K562 (cell line): Measurements from ENCODE around the gene ACSBG1. TPM values are rescaled to one million over a fixed set of nuclear protein-coding genes. Genes with fewer than 3 reads are reported as not detected.
A peak's percentile ranks its signal among the peaks of the same experiment; 100 is the strongest.

Experiments
- BMI1 ChIP-seq: fragments of 150-350 bp; IDR thresholded peaks from 2 replicates; pipeline ENCODE4 v1.6.1; 2014; ENCODE audit warnings: low read length
- BRCA1 ChIP-seq, 2 experiments: fragments of 450-650 bp in 1 of 2; sonication (generic) in 1 of 2; formaldehyde crosslinking in 1 of 2; IDR thresholded peaks; 2 replicates each; pipeline versions ENCODE4 v1.5.0 to v1.6.1; 2017 to 2020; ENCODE audit warnings: mild to moderate bottlenecking in 1 of 2, missing genetic modification reagents in 1 of 2
- CEBPB ChIP-seq: fragments of 450-650 bp; IDR thresholded peaks from 2 replicates; pipeline ENCODE4 v1.6.1; 2016; ENCODE audit warnings: missing genetic modification characterization, missing compliant biosample characterization
- EP300 ChIP-seq: IDR thresholded peaks from 2 replicates; pipeline ENCODE4 v1.6.1; 2012; ENCODE audit warnings: low read length, improper control_type of control experiment
- MCM5 ChIP-seq: fragments of 450-650 bp; IDR thresholded peaks from 2 replicates; pipeline ENCODE4 v1.6.1; 2016; ENCODE audit warnings: low read depth
- NBN ChIP-seq: fragments of 450-650 bp; IDR thresholded peaks from 2 replicates; pipeline ENCODE4 v1.6.1; 2016; ENCODE audit warnings: low read depth, mild to moderate bottlenecking
- OTX1 ChIP-seq: fragments of 450-650 bp; formaldehyde crosslinking; IDR thresholded peaks from 2 replicates; pipeline ENCODE4 v1.4.0; 2022; ENCODE audit warnings: mild to moderate bottlenecking
- PTTG1 ChIP-seq: fragments of 450-650 bp; IDR thresholded peaks from 2 replicates; pipeline ENCODE4 v1.6.1; 2016; ENCODE audit warnings: low read depth, mild to moderate bottlenecking, missing genetic modification characterization, missing compliant biosample characterization
- RNF2 ChIP-seq: sonication (generic); IDR thresholded peaks from 2 replicates; pipeline ENCODE4 v1.6.1; 2016
- SNRNP70 ChIP-seq: fragments of 200-400 bp; formaldehyde crosslinking; optimal IDR thresholded peaks from 2 replicates; pipeline ENCODE3; 2017; ENCODE audit warnings: low read depth, low read length
- SRSF7 ChIP-seq: fragments of 200-400 bp; formaldehyde crosslinking; optimal IDR thresholded peaks from 2 replicates; pipeline ENCODE3; 2017; ENCODE audit warnings: mild to moderate bottlenecking, low read depth, low read length
- ZBTB17 ChIP-seq: fragments of 450-650 bp; formaldehyde crosslinking; IDR thresholded peaks from 2 replicates; pipeline ENCODE4 v1.4.0; 2020; ENCODE audit warnings: mild to moderate bottlenecking
- ZC3H4 ChIP-seq: sonication (generic); formaldehyde crosslinking; IDR thresholded peaks from 2 replicates; pipeline ENCODE4 v1.9.0; 2021; ENCODE audit warnings: missing genetic modification reagents, borderline replicate concordance
- ZNF133 ChIP-seq: fragments of 250-450 bp; sonication (Bioruptor Pico); IDR thresholded peaks from 2 replicates; pipeline ENCODE4 v1.4.0; 2020; ENCODE audit warnings: mild to moderate bottlenecking
- ZNF224 ChIP-seq: sonication (generic); formaldehyde crosslinking; IDR thresholded peaks from 2 replicates; pipeline ENCODE4 v1.8.0; 2022; ENCODE audit warnings: mild to moderate bottlenecking, missing genetic modification reagents
- ZNF589 ChIP-seq: fragments of 200-800 bp; sonication (Bioruptor generic); IDR thresholded peaks from 2 replicates; pipeline ENCODE4 v1.6.1; 2016; ENCODE audit warnings: low read depth, missing genetic modification characterization, missing compliant biosample characterization
- polyA plus RNA-seq, 8 experiments: library from polyadenylated mRNA; depleted of rRNA in 4 of 8; stranded (reverse) in 5 of 8; unstranded in 3 of 8; fragments of >200 nt; fragmentation: Nextera tagmentation in 2 of 8; fragmentation: Illumina TruSeq in 1 of 8; extraction: Ambion mirVana in 2 of 8; extraction: Trizol in 1 of 8; gene quantifications; 2 replicates each; pipeline versions ENCODE4 v1.2.1 to v1.2.3, GENCODE V29; 2011 to 2014; ENCODE audit warnings: inconsistent platforms in 1 of 8, missing spikeins in 1 of 8
- total RNA-seq, 7 experiments: library from RNA; depleted of rRNA in 6 of 7; stranded (reverse); fragments of >200 nt in 6 of 7; fragmentation: Illumina TruSeq in 2 of 7; extraction: Trizol in 2 of 7; gene quantifications; 2 replicates each; pipeline versions ENCODE4 v1.2.1 to v1.2.3, GENCODE V29; 2011 to 2021; ENCODE audit warnings: low replicate concordance in 1 of 7
- TF ChIP-seq, protein P1 (sequence below): sonication (generic); formaldehyde crosslinking; IDR thresholded peaks from 2 replicates; pipeline ENCODE4 v1.5.0; 2020; ENCODE audit warnings: missing genetic modification reagents
- TF ChIP-seq, protein P2 (sequence below): fragments of 250-450 bp; sonication (Bioruptor Pico); IDR thresholded peaks from 2 replicates; pipeline ENCODE4 v1.8.0; 2022; ENCODE audit warnings: moderate library complexity, mild to moderate bottlenecking, inconsistent platforms
- TF ChIP-seq, protein P3 (sequence below): fragments of 450-650 bp; IDR thresholded peaks from 2 replicates; pipeline ENCODE4 v1.6.1; 2016; ENCODE audit warnings: missing biosample characterization, missing genetic modification characterization
- TF ChIP-seq, protein P4 (sequence below): IDR thresholded peaks from 2 replicates; pipeline ENCODE4 v1.6.1; 2011; ENCODE audit warnings: borderline replicate concordance, low read depth, mild to moderate bottlenecking, moderate library complexity, low read length; ENCODE audit not compliant: insufficient read depth, poor library complexity, severe bottlenecking
- TF ChIP-seq, protein P5 (sequence below): sonication (generic); formaldehyde crosslinking; IDR thresholded peaks from 2 replicates; pipeline ENCODE4 v1.4.0; 2020; ENCODE audit warnings: mild to moderate bottlenecking, missing genetic modification reagents

Gene ACSBG1
- total and polyA plus RNA-seq, 9 of the 15 experiments (the other 6 are each of a cell fraction or from before 2014, with no cell fraction given) = 0.36 to 6.4 (median 2.5) TPM

DNA sequence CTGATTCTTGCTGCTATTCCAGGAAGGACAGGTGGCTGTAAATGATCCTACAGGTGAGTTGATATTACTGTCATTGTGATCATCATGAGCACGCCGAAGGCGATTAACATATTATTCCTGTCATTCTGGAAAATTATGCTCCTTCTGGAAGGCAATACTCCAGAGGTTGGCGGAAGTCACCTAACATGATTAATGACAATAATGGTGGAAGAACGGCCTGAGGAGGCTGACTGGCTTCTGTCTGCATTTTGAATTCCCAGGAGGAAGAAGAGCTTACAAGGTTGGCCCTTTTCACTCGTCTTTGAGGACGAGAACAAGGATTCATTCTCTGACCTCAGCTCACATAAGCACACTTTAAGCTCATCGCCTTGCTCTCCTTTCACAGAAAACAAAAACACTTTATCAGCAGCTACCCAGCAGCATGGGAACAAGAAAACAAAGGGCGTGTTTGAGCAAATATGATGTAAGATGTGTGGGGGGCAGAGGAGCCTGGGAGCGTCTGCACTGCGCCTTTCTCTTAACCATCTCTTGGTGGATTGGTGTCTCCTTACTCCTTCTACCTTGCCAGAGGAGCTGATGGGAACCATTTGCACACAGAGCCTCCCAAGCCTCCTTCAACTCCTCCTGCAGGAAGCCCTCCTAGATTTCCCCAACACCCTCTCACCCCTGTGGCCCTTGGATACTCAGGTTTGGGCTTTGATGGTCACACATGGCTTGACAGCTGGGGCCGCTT is 23.0 kb downstream of the ACSBG1 start (continued):
- TF ChIP-seq, protein P1, sequence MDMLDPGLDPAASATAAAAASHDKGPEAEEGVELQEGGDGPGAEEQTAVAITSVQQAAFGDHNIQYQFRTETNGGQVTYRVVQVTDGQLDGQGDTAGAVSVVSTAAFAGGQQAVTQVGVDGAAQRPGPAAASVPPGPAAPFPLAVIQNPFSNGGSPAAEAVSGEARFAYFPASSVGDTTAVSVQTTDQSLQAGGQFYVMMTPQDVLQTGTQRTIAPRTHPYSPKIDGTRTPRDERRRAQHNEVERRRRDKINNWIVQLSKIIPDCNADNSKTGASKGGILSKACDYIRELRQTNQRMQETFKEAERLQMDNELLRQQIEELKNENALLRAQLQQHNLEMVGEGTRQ (CRISPR knock-in tag) = no peak
- TF ChIP-seq BRCA1 (IDR thresholded peaks at IDR 0.05) (no peak), BRCA1 (CRISPR knock-in tag; IDR thresholded peaks at IDR 0.05) (no peak), MCM5 (no peak), CEBPB (tag) (peak; percentile 50; the same call in 1 of the 2 replicates), SNRNP70 (no peak), BMI1 (no peak), ZBTB17 (CRISPR knock-in tag) (no peak), SRSF7 (no peak), ZC3H4 (CRISPR knock-in tag) (no peak), ZNF133 (CRISPR knock-in tag) (no peak), ZNF224 (CRISPR knock-in tag) (no peak), PTTG1 (tag) (no peak), ZNF589 (CRISPR knock-in tag) (no peak), NBN (no peak), OTX1 (CRISPR knock-in tag) (no peak), EP300 (no peak), RNF2 (no peak)
- TF ChIP-seq, protein P2, sequence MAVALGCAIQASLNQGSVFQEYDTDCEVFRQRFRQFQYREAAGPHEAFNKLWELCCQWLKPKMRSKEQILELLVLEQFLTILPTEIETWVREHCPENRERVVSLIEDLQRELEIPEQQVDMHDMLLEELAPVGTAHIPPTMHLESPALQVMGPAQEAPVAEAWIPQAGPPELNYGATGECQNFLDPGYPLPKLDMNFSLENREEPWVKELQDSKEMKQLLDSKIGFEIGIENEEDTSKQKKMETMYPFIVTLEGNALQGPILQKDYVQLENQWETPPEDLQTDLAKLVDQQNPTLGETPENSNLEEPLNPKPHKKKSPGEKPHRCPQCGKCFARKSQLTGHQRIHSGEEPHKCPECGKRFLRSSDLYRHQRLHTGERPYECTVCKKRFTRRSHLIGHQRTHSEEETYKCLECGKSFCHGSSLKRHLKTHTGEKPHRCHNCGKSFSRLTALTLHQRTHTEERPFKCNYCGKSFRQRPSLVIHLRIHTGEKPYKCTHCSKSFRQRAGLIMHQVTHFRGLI = no peak
- TF ChIP-seq, protein P3, sequence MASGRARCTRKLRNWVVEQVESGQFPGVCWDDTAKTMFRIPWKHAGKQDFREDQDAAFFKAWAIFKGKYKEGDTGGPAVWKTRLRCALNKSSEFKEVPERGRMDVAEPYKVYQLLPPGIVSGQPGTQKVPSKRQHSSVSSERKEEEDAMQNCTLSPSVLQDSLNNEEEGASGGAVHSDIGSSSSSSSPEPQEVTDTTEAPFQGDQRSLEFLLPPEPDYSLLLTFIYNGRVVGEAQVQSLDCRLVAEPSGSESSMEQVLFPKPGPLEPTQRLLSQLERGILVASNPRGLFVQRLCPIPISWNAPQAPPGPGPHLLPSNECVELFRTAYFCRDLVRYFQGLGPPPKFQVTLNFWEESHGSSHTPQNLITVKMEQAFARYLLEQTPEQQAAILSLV (tag) = no peak
- TF ChIP-seq, protein P4, sequence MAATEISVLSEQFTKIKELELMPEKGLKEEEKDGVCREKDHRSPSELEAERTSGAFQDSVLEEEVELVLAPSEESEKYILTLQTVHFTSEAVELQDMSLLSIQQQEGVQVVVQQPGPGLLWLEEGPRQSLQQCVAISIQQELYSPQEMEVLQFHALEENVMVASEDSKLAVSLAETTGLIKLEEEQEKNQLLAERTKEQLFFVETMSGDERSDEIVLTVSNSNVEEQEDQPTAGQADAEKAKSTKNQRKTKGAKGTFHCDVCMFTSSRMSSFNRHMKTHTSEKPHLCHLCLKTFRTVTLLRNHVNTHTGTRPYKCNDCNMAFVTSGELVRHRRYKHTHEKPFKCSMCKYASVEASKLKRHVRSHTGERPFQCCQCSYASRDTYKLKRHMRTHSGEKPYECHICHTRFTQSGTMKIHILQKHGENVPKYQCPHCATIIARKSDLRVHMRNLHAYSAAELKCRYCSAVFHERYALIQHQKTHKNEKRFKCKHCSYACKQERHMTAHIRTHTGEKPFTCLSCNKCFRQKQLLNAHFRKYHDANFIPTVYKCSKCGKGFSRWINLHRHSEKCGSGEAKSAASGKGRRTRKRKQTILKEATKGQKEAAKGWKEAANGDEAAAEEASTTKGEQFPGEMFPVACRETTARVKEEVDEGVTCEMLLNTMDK = no peak
- TF ChIP-seq, protein P5, sequence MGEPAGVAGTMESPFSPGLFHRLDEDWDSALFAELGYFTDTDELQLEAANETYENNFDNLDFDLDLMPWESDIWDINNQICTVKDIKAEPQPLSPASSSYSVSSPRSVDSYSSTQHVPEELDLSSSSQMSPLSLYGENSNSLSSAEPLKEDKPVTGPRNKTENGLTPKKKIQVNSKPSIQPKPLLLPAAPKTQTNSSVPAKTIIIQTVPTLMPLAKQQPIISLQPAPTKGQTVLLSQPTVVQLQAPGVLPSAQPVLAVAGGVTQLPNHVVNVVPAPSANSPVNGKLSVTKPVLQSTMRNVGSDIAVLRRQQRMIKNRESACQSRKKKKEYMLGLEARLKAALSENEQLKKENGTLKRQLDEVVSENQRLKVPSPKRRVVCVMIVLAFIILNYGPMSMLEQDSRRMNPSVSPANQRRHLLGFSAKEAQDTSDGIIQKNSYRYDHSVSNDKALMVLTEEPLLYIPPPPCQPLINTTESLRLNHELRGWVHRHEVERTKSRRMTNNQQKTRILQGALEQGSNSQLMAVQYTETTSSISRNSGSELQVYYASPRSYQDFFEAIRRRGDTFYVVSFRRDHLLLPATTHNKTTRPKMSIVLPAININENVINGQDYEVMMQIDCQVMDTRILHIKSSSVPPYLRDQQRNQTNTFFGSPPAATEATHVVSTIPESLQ (CRISPR knock-in tag) = no peak
